SW480 (cell line): Measurements from ENCODE around the gene ITPR2.
"Not testable (repeated sequence)": the region's sequence is repeated elsewhere in the genome, so short reads cannot be mapped to it uniquely, and the experiment has no call there.

Experiments used
- DNase-seq: peaks from one replicate; pipeline ENCODE4 v3.0.0-alpha.2; 2016; ENCODE audit warnings: low spot score

The ITPR2 gene

DNA sequence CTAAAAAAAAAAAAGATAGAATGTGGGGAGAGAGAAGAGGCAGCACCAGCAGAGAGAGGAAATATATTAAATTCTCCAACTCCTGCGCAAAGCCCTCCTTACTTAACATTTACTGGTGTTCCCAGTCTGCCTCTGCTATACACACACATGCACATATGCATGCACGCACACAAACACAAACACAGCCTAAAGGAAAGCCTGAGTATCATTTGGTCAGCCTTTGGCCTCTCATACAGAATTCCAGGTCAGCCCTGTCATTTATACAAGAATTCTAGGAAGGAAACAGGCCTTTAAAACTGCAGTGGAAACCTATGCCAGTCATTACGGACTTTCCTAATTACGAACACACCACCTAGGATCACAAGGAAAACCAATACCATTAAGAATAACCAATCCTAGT, 269.4 kb downstream of the ITPR2 start:
- no peak for DNase-seq

DNA sequence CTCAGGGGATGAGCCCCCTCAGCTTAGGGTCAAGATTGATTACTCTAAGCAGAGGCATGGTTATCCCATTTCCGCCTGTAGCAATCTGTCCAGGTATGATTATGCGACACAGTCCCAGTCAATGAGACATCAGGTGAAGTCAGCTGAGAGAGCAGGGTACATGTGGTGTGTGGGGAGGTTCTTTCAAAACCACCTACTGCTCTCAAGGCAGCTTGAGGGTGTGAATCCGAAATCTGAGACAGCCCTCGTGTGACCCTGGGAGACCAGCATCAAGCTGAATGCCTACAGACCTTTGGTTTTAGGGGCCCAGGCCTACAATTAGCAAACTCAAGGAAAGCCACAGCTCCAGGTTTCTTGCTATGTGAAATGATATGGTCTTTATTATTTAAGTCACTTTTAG, 275.7 kb downstream of the ITPR2 start:
- DNase-seq, result no peak

DNA sequence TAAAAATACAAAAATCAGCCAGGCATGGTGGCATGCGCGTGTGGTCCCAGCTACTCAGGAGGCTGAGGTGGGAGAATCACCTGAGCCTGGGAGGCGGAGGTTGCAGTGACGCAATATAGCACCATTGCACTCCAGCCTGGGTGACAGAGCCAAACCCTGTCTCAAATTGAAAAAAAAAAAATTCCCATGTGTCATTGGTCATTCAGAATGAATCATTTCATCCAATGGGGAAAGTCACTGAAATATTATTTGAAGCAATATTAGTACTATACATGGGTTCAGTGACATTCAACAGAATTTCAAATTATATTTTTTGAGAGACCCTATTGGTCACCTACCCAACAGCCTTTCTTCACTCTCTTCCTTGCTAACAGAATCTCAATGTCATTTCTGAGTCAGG, 276.1 kb downstream of the ITPR2 start:
- no peak for DNase-seq

- DNase-seq, result no peak
Measured at GRCh38 chr12:26555139-26555538, 277.9 kb downstream of the ITPR2 start.

GRCh38 chr12:26554332-26554731, 278.7 kb downstream of the ITPR2 start:
- DNase-seq, result no peak

- no peak for DNase-seq
Measured at GRCh38 chr12:26551385-26551784, 281.6 kb downstream of the ITPR2 start.

GRCh38 chr12:26548227-26548626, 284.8 kb downstream of the ITPR2 start:
- no peak for DNase-seq

- no peak for DNase-seq
Measured at GRCh38 chr12:26546535-26547314, 286.3 kb downstream of the ITPR2 start.

GRCh38 chr12:26539131-26539530, 293.9 kb downstream of the ITPR2 start:
- no peak for DNase-seq

GRCh38 chr12:26537651-26538050, 295.3 kb downstream of the ITPR2 start:
- DNase-seq, result no peak

- no peak for DNase-seq
Measured at GRCh38 chr12:26537126-26537525, 295.9 kb downstream of the ITPR2 start.

GRCh38 chr12:26535826-26536225, 297.2 kb downstream of the ITPR2 start:
- no peak for DNase-seq

DNA sequence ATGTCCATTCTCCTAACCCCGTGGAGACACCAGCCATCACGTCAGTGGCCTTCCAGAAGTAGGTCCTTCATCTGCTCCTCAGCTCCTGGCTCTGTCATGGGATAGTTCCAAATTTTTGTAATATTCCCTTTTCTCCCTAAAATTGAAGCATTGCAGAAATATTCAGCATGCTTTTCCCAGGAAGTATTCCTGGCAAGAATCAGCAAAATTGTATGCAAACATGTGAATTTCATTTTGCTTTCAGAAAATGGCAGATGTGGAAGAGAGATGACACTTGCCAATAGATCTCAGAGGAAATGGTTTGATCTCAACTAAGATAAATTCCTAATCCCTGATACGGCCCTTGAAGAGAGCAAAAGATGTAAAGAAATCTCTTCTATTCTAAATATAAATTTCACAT, 298.9 kb downstream of the ITPR2 start:
- DNase-seq, result no peak

- no peak for DNase-seq
Measured at GRCh38 chr12:26533211-26533610, 299.8 kb downstream of the ITPR2 start.

- no peak for DNase-seq
Measured at GRCh38 chr12:26530461-26530860, 302.5 kb downstream of the ITPR2 start.

GRCh38 chr12:26528943-26529342, 304.1 kb downstream of the ITPR2 start:
- DNase-seq, result no peak

DNA sequence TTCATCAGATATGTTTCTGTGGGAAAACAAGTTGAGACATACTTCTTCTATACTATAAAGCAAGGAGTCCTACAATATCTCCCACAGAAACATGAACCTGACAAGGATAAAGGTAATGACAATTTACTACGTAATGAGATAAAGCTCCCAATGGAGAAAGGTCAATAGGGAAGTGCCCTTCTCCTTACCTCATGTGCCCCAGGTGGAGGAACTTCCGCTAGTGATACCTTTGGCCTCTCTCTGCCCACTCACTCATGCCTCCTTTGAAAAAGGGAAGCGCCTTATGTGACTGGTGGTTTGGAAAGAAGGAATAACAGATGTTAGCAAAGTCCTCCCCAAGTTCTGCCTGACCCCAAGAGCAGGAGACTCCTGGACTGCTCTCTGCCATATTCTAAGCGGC, 305.3 kb downstream of the ITPR2 start:
- no peak for DNase-seq

- peak; percentile 43 for DNase-seq
Measured at GRCh38 chr12:26524862-26525465, 308.0 kb downstream of the ITPR2 start.

DNA sequence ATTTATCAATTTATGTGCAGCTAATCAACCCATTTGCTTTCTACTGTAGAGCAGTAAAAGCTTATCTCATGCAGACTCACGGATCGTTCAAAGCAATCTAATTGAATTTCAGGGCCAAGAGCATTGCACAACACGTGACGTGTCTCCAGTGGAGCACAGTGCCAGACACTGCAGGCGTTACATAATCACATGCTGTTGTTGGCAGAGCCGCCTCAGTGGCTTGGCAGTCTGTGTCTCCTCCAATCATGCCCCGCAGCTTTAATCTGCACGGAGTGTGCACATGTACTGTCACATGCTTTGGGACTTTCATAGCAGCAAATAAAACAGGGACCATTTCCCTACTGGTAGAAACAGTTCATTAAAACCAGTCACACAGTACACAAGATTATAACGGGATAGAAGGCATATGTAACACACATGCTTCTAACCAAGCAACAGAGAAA, 309.3 kb downstream of the ITPR2 start:
- DNase-seq, result no peak

- no peak for DNase-seq
Measured at GRCh38 chr12:26520869-26521268, 312.1 kb downstream of the ITPR2 start.

GRCh38 chr12:26520109-26520508, 312.9 kb downstream of the ITPR2 start:
- DNase-seq, result no peak

- no peak for DNase-seq
Measured at GRCh38 chr12:26519462-26519861, 313.5 kb downstream of the ITPR2 start.

- not testable (repeated sequence) for DNase-seq
Measured at GRCh38 chr12:26517320-26517719, 315.7 kb downstream of the ITPR2 start.

DNA sequence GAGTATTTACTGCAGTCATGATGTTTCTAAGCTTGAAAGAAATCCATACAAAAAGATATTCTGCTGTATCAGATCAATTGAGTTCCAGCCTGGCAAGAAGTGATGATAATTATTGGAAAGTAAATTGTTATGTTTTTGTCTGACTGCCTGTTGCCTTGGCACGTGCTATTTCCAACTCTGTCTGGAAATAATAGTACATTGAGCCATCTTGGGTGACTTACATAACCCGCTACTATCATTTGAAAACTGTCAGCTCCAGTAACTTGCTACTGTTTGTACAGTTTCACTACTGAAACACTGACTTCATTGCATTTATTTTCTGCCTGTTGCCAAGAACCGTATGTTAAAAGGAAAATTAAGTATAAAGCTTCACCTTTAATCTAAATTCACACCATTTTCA, 318.6 kb downstream of the ITPR2 start:
- no peak for DNase-seq
